GM19463 (cell line): Measurements from ENCODE around the gene SUFU.

Experiments used
- ATAC-seq: cut with Tn5 transposase; IDR thresholded peaks from one replicate; pipeline ENCODE4 v1.9.1; 2021; ENCODE audit warnings: mild to moderate bottlenecking, moderate library complexity; ENCODE audit not compliant: unreplicated experiment

Gene SUFU

GRCh38 chr10:102682416-102682815, 178.6 kb downstream of the SUFU start:
- no peak for ATAC-seq

GRCh38 chr10:102682981-102683380, 179.2 kb downstream of the SUFU start:
- no peak for ATAC-seq
